ENCODE measurements around the gene ASB18. TPM values are rescaled to one million over a fixed set of nuclear protein-coding genes. Genes with fewer than 3 reads are reported as not detected.

ASB18 gene
- total and polyA plus RNA-seq, 2 of the 4 experiments (the other 2 are of a cell fraction), result not detected

- no peak overlapping the region for H2BK15ac ChIP-seq (ENCODE audit: low read depth, low read length)
- H3K9me3 ChIP-seq (ENCODE audit: control insufficient read depth, insufficient read depth, low read length), result no peaks in the 10 kb centered on the region
- H3K23ac ChIP-seq (ENCODE audit: low read depth, low read length), result no peak overlapping the region
- in situ Hi-C loops (cut with MboI; ENCODE audit: low sequenced_read_pairs) (no loop called here), dilution Hi-C loops (cut with HindIII; ENCODE audit: low sequenced_read_pairs, unreplicated experiment) (no loop called here), intact Hi-C loops (cut with micrococcal nuclease) (no loop called here)
- no peak overlapping the region for H3K9ac ChIP-seq (ENCODE audit: low read depth, low read length)
- no peak overlapping the region for H4K8ac ChIP-seq (ENCODE audit: low read depth in 2 of 2, low read length in 2 of 2)
- TF ChIP-seq RCOR1 (IDR thresholded peaks at IDR 0.05; ENCODE audit: insufficient replicate concordance, low read length) (no peak), CEBPB (IDR thresholded peaks at IDR 0.05; ENCODE audit: low read depth, low read length) (no peak)
- TF ChIP-seq, protein P1, sequence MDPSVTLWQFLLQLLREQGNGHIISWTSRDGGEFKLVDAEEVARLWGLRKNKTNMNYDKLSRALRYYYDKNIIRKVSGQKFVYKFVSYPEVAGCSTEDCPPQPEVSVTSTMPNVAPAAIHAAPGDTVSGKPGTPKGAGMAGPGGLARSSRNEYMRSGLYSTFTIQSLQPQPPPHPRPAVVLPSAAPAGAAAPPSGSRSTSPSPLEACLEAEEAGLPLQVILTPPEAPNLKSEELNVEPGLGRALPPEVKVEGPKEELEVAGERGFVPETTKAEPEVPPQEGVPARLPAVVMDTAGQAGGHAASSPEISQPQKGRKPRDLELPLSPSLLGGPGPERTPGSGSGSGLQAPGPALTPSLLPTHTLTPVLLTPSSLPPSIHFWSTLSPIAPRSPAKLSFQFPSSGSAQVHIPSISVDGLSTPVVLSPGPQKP (IDR thresholded peaks at IDR 0.05; ENCODE audit: borderline replicate concordance, low read depth, low read length), result no peak
- H4K20me1 ChIP-seq (ENCODE audit: insufficient read depth, low read length), result no peaks in the 10 kb centered on the region
- H3K4me2 ChIP-seq (ENCODE audit: low read depth, low read length), result no peak overlapping the region
- no peak overlapping the region for H4K5ac ChIP-seq (ENCODE audit: low read depth, low read length)
- no peak overlapping the region for H2BK20ac ChIP-seq (ENCODE audit: low read depth, low read length)
- no peak overlapping the region for H3K14ac ChIP-seq (replicated peaks; ENCODE audit: low read depth, low read length)
- H2AK5ac ChIP-seq (ENCODE audit: low read depth, low read length), result no peak overlapping the region
- ChIA-PET POLR2A (ENCODE audit: unreplicated experiment) (no interaction called here), CTCF (no interaction called here)
- ATAC-seq (ENCODE audit: low read depth) (no peak), DNase-seq (no peak)
- H3K27me3 ChIP-seq (ENCODE audit: control insufficient read depth, insufficient read depth, low read length), result no peaks in the 10 kb centered on the region; the same call in 1 of the 2 replicates
- no peak overlapping the region for H3K27ac ChIP-seq (ENCODE audit: insufficient read depth, low read length)
- no peaks in the 10 kb centered on the region for H3K9me1 ChIP-seq (ENCODE audit: insufficient read depth, low read length)
- H3K4me3 ChIP-seq (ENCODE audit: insufficient read depth, low read depth, low read length), result no peak overlapping the region
- H3K4me1 ChIP-seq (ENCODE audit: control insufficient read depth, insufficient read depth, low read length), result no peaks in the 10 kb centered on the region
- H2AK9ac ChIP-seq (replicated peaks; ENCODE audit: low read depth, low read length, poor library complexity), result no peak overlapping the region
- no CpG with 5 or more reads among the region's 1 CpG for WGBS, 2 experiments (ENCODE audit: extremely low coverage in 2 of 2, insufficient read length in 1 of 2)
- H3K36me3 ChIP-seq (ENCODE audit: control insufficient read depth, insufficient read depth, low read length), result no peaks in the 10 kb centered on the region
- no peak overlapping the region for H2BK5ac ChIP-seq (ENCODE audit: low read depth, low read length, poor library complexity, severe bottlenecking)
- H2BK120ac ChIP-seq (ENCODE audit: low read depth, low read length), result no peak overlapping the region
- no peak overlapping the region for H4K91ac ChIP-seq (ENCODE audit: insufficient read depth, low read depth, low read length)
- no peak overlapping the region for H3K56ac ChIP-seq (ENCODE audit: extremely low read depth, insufficient read depth, low read length)
- H3K79me1 ChIP-seq (ENCODE audit: low read depth in 1 of 2, low read length in 2 of 2), result no peaks in the 10 kb centered on the region
- BruUV-seq (replicated peaks), result no TSS peak
- H2AFZ ChIP-seq (replicated peaks; ENCODE audit: low read length, poor library complexity), result no peak overlapping the region
- H3K18ac ChIP-seq (ENCODE audit: low read depth, low read length), result no peak overlapping the region
- H3K4ac ChIP-seq (ENCODE audit: low read depth, low read length), result no peak overlapping the region
Observed at GRCh38 chr2:236284208-236284607, 20.0 kb upstream of the ASB18 start.
